Skeletal muscle tissue (tissue), 4 donors: ENCODE results near the gene NUDT16L1. TPM values are rescaled to one million over a fixed set of nuclear protein-coding genes. Genes with fewer than 3 reads are reported as not detected.

ENCODE experiments used
- H3K27ac ChIP-seq: one replicate; pipeline ENCODE4 v1.7.0; 2013; ENCODE audit warnings: mild to moderate bottlenecking, low read depth, low read length, inconsistent platforms
- H3K27me3 ChIP-seq, 3 donors: one replicate each; pipeline ENCODE4 v1.7.0; 2013; ENCODE audit warnings: low read length in 3 of 3; ENCODE audit not compliant: control insufficient read depth in 3 of 3, insufficient read depth in 3 of 3
- H3K36me3 ChIP-seq, 3 donors: one replicate each; pipeline ENCODE4 v1.7.0; 2013; ENCODE audit warnings: low read length in 3 of 3; ENCODE audit not compliant: control insufficient read depth in 3 of 3, insufficient read depth in 3 of 3
- H3K4me1 ChIP-seq, 3 donors: one replicate each; pipeline ENCODE4 v1.7.0; 2013; ENCODE audit warnings: low read length in 3 of 3, mild to moderate bottlenecking in 3 of 3; ENCODE audit not compliant: control insufficient read depth in 3 of 3, insufficient read depth in 3 of 3
- H3K4me3 ChIP-seq, 3 donors: one replicate each; pipeline ENCODE4 v1.7.0; 2013; ENCODE audit warnings: low read length in 3 of 3
- H3K9ac ChIP-seq, 3 donors: one replicate each; pipeline ENCODE4 v1.7.0; 2013; ENCODE audit warnings: low read length in 3 of 3, mild to moderate bottlenecking in 3 of 3, moderate library complexity in 2 of 3, low read depth in 1 of 3
- H3K9me3 ChIP-seq, 3 donors: one replicate each; pipeline ENCODE4 v1.7.0; 2013; ENCODE audit warnings: low read length in 3 of 3; ENCODE audit not compliant: control insufficient read depth in 3 of 3
- total RNA-seq: library from RNA; depleted of rRNA; stranded (reverse); fragments of >200 nt; gene quantifications from one replicate; pipeline ENCODE4 v1.2.3, GENCODE V29; 2014
- donor health status: Osteomylitis.

The NUDT16L1 gene
- total RNA-seq, 1 donor from 2014 or later, result 28.2 TPM

DNA sequence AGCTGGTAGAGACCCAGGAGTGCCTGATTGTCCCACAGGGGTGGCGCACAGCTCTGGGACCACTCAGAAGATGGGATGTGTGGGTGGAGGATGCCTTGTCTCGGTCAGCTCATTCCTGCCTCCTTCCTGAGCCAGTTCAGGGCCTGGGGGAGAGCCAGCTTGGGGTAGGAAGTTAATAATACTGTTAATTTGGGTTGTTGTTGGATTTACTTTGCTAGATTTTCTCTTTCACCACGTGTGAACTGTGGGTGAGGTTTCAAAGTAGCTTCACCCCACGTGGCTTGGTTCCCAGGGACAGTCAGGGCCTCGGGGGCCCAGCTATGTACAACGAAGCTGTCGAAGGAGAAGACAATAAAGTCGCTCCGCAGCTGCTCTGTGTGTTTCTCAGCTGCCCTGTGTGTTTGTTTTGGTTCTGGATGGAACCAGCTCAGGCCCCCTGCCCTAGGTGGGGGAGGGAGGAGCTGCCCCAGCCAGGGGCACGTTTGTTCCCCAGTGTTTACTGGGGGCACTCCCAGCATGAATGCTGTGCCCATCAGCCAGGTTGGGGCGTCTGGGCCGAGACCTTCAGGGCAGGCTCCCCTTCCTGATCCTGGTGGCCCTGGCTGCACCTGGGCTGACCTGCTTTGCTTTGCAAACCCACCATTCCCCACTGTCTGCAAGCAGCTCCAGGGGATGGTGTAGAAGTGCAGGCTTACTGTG lies 2.3 kb downstream of the NUDT16L1 start:
- no peak overlapping the region for H3K4me3 ChIP-seq
- H3K27ac ChIP-seq, result no peak overlapping the region
- no peaks in the 10 kb centered on the region for H3K27me3 ChIP-seq
- peak overlapping the region in 1 of 3 donors; percentile 8 for H3K9ac ChIP-seq
- H3K36me3 ChIP-seq, result peaks cover 35 to 47% (median 41%) of the 10 kb centered on the region in 3 donors
- peaks cover 15 to 29% (median 20%) of the 10 kb centered on the region in 3 donors for H3K4me1 ChIP-seq
- H3K9me3 ChIP-seq, result no peaks in the 10 kb centered on the region

DNA sequence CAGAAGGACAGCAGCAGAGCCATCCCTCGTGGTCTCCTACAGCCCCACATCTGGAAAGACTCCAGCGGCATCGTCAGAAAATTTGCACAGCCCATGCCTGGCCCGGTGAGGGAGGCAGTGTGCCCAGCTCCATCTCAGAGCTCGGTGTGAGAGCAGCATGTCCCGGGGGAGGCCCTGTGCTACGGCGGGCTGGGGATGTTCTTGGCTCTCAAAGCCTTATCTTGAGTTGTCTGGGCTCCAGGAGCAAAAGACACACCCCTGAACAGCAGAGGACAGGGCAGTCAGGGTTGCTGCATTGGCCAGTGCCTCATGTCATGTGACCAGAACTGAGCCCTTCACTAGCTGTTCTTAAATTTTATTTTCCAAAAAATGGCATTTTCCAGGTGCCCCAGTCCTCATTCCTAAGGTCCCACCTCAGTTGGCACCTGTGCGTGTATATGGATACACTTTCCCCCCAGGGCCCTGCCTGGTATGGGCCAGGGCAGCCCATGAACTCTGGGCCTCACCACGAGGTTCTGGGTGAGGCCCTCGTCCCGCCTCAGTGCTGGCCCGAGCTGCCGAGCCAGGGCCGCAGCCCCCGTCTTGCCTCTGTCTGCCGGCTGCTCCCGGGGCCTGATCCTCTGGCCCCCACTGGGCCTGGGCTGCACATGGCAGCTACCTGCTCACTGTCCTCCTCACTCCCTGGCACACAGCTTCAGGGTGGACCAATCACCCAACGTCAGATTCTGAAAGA lies 3.0 kb downstream of the NUDT16L1 start:
- Histone ChIP-seq H3K36me3 (peaks cover 42 to 51% (median 47%) of the 10 kb centered on the region in 3 donors), H3K9me3 (no peaks in the 10 kb centered on the region), H3K27me3 (no peaks in the 10 kb centered on the region), H3K9ac (no peak overlapping the region), H3K4me3 (no peak overlapping the region), H3K27ac (no peak overlapping the region), H3K4me1 (peaks cover 15 to 29% (median 20%) of the 10 kb centered on the region in 3 donors)

DNA sequence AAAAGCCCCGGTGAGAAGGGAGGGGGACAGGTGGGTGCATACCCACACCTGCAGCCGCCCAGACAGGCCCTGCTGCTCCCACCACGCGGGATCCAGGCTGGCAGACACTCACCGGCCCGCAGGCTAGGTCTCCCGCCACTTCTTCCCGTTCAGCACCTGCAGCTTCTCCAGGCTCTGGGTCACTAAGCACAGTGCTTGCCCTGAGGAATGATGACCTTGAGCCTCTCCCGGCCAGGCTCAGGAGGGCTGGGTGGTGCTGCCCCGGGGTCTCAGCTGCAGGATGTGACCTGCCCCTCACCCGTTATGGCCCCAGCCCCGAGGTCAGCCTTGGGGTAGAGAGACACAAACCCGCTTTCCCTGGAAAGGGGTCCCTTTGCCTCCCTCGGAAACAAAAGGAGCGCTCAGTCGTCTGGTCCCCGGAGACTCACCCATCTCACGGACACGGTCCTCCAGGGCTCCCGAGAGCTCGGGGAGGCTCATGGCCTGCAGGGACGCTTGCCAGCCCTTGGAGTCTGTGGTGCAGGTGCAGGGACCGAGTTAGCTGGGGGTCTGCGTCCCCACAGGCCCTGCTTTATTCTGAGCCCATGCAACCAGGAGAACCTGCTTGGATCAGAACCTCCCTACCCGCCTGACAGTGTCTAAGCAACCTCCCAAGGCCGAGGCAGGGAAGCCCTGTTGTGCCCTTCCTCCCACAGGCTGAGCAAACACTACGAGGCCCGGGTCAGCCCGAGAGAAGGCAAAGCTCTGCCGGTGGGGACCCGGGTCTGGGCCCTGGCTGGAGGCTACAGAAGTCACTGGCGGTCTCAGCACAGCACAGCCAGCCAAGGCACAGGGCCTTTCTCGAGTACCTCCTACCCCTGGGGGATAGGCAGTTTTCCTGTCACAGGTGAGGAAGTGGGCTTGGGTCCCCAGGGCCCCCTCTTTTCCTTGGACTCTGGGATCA lies 3.8 kb downstream of the NUDT16L1 start:
- Histone ChIP-seq H3K4me3 (no peak overlapping the region), H3K4me1 (peaks cover 15 to 29% (median 19%) of the 10 kb centered on the region in 3 donors), H3K27me3 (no peaks in the 10 kb centered on the region), H3K9me3 (no peaks in the 10 kb centered on the region), H3K9ac (no peak overlapping the region), H3K27ac (no peak overlapping the region), H3K36me3 (peaks cover 50 to 55% (median 55%) of the 10 kb centered on the region in 3 donors)

DNA sequence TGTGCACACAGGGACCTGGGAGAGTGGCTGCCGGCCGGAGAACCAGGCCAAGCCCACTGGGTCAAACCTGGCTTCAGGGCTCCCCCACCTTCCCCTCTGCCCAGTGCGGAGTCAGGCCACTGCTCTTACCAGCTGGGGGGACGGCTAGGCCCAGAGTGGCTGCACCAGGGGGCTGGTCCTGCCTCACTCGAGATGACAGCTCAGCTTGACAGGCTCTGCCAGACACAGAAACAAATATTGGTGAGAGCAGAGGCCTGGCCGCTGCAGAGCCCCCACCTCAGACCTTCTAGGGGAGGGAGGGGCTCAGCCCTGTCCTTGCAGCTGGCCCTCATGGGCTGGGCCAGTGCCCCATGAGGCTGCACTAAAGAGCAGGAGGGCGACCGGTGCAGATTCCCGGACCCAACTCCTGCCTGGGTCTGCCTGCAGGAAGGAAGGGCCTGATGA lies 4.5 kb downstream of the NUDT16L1 start:
- no peak overlapping the region for H3K4me3 ChIP-seq
- H3K9ac ChIP-seq, result no peak overlapping the region
- peaks cover 9 to 22% (median 12%) of the 10 kb centered on the region in 3 donors for H3K4me1 ChIP-seq
- no peaks in the 10 kb centered on the region for H3K9me3 ChIP-seq
- H3K27me3 ChIP-seq, result no peaks in the 10 kb centered on the region
- H3K27ac ChIP-seq, result no peak overlapping the region
- peaks cover 52 to 61% (median 60%) of the 10 kb centered on the region in 3 donors for H3K36me3 ChIP-seq

DNA sequence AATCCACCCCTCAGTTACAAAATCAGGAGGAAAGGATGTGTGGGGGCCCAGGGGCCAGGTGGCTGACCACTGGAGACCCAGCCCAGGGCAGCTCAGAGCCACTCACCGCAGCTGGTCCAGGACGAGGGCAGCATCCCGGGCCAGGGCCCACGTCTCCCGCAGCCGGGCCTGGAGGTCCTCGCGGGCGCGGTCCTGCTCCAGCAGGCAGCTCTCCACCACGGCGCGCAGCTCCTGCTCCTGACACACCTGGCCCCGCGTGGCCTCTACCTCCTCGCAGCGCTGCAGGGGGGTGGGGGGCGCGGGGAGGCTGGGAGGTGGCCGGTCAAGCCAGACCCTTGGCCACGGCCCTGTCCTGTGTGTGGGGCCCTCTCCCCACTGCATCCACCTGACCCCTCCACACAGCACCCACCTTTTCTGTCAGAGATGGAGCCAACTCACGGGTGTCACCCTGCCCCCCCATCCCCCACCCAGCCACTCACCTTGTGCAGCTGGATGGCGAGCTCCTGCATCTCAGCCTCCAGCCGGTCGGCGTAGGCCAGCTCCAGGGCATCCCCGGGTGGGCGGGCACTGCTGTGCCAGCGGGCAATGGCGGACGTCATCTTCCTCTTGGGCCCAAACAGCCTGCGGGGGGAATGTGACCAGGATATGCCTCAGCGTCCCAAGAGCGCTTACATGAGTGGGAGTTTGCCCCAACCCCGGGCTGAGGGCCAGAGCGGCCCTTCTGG lies 5.1 kb downstream of the NUDT16L1 start:
- Histone ChIP-seq H3K4me3 (no peak overlapping the region), H3K9me3 (no peaks in the 10 kb centered on the region), H3K27ac (no peak overlapping the region), H3K27me3 (no peaks in the 10 kb centered on the region), H3K36me3 (peaks cover 52 to 63% (median 62%) of the 10 kb centered on the region in 3 donors), H3K4me1 (peaks cover 5 to 16% (median 9%) of the 10 kb centered on the region in 3 donors), H3K9ac (no peak overlapping the region)

DNA sequence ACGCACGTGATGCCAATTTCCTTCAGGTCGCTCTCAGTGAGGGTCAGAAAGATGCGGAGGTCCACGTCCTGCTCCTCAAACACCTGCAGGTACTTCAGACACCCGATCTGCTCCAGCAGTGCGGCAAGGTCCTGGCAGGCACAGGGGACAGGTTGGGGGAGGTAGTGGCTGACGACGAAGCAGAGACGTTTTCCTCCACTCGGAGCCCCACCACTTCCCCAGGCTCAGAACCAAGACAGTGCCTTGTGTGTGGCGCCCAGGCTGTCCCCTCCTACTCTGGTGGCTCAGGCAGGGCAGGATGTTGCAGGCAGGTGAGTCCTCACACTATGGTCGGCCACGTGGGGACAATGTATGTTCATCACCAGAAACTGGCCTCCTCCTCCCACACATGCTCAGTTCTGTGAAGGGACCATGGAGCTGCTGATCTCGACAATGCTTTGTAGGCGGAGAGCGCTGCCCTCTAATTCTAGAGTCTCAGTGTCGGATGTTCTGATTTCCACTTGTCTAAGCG lies 5.7 kb downstream of the NUDT16L1 start:
- Histone ChIP-seq H3K4me3 (no peak overlapping the region), H3K4me1 (peaks cover 5 to 16% (median 9%) of the 10 kb centered on the region in 3 donors), H3K9ac (no peak overlapping the region), H3K27ac (no peak overlapping the region), H3K9me3 (no peaks in the 10 kb centered on the region), H3K36me3 (peaks cover 56 to 66% (median 65%) of the 10 kb centered on the region in 3 donors), H3K27me3 (no peaks in the 10 kb centered on the region)

DNA sequence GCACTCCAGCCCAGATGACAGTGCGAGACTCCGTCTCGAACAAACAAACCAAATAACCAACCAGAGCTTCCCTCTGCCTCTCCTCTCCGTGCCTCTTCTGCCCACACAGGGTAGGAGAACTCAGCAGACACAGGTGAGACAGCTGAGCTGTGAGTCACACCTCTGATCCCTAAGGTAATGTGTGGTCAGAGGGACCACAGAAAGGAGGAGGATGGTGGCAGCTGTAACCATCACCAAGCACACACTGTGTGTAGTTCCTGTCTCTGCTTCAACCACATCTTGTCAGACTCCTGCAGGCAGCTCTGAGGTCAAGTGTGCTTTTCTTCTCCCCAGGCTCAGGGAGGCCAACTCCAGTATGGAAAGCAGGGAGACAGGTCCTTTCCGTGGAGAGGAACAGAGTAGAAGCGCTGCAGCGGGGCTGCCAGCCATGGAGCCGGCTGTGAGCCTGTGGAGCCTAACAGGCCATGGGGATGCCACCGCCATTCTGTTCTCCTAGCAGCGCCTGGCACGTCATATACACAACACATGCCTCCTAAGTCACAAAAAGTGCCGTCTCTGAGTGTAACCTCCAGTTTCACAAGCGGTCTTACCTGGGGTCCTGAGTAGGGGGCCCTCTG lies 7.1 kb downstream of the NUDT16L1 start:
- H3K4me1 ChIP-seq, result peaks cover 4 to 8% (median 5%) of the 10 kb centered on the region in 3 donors

DNA sequence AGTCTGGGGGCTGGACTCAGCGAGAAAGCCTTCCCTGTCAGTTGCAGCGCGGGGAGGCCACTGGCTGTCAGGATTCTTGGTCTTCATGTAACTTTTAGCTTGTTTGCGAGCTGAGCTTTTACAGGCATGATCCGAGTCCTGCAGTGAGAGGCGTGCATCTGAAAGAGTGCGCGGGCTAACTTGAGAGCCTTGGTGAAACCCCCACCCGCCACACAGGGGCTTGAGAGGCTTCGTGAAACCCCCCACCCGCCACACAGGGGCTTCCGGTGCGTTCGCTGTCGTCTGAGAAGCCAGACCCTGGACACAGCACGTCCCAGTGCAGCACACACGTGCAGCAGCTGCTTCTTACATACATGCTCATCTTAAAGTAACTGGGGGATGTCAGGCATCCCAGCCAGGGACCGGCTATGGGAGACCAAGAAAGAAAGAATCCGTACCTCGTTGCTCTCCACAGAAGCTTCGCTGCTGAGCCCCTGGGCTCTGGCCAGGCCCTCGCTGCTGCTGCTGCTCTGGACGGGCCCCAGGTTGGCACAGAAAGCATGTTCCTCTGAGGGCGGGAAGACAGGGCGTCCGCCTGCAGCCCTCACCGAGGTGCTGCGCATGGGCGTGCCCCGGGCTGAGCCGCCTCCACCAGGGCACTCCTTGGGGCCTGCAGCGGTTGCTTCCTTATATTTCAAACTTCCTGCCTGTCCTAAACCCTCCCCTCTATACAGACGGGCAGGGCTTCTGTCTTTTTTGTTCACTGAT lies 7.8 kb downstream of the NUDT16L1 start:
- Histone ChIP-seq H3K27me3 (no peaks in the 10 kb centered on the region), H3K36me3 (peaks cover 52 to 63% (median 60%) of the 10 kb centered on the region in 3 donors), H3K9me3 (no peaks in the 10 kb centered on the region)

More for the DNA sequence above, 7.1 kb downstream of the NUDT16L1 start:
- H3K4me3 ChIP-seq, result no peak overlapping the region
- no peak overlapping the region for H3K27ac ChIP-seq
- H3K9ac ChIP-seq, result no peak overlapping the region
- no peaks in the 10 kb centered on the region for H3K9me3 ChIP-seq
- H3K36me3 ChIP-seq, result peaks cover 57 to 70% (median 67%) of the 10 kb centered on the region in 3 donors
- no peaks in the 10 kb centered on the region for H3K27me3 ChIP-seq

More for the DNA sequence above, 7.8 kb downstream of the NUDT16L1 start:
- Histone ChIP-seq H3K4me1 (peaks cover 0 to 1% (median 0%) of the 10 kb centered on the region in 3 donors), H3K4me3 (no peak overlapping the region), H3K9ac (no peak overlapping the region), H3K27ac (no peak overlapping the region)
